GM10266 (cell line): ENCODE measurements around the gene MPDZ.

Experiments
- DNase-seq: peaks from one replicate; pipeline ENCODE4 v3.0.0; 2012; ENCODE audit errors: extremely low spot score
- CTCF ChIP-seq: IDR thresholded peaks from 2 replicates; pipeline ENCODE4 v1.5.1; 2012; ENCODE audit warnings: mild to moderate bottlenecking, low read depth; ENCODE audit not compliant: control insufficient read depth, insufficient read depth; ENCODE audit errors: missing control alignments

Gene MPDZ

DNA sequence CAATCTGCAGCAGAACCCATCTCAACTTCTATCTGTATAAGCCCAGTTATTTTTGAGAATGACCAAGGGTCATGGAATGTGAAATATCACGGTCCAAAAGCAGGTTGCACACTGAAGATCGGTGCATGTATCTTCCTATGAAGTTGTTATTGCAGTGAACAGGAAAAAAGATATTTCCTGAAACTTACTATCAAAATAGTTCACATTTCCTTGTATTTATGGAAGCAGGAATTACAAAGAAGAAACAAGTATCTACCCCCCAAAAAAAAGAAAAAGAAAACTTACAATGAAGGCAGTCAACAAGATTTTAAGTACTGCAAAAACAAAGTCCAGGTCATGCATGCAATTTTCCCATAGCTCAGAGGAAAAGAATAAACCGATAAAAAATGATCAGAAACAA is 70.0 kb downstream of the MPDZ start:
- no peak for TF ChIP-seq CTCF
- no peak for DNase-seq

DNA sequence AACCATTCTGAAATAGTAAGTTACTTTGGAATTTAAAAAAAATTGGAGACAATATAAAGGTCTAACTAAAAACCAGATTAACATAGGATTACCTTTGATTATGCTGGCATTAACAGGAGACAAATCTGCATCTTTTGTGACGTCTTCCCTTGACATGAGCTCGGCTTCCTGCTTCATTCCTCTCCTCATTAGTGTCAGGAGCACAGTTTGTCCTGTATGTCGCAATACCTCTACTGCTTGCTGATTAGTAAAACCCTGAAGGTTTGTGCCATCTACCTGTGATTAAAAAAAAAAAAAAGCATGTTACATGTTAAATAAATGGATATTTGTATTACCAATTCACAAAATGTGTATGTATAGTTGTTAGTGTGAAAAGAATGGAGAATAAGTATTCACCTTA is 73.7 kb downstream of the MPDZ start:
- TF ChIP-seq CTCF = no peak
- no peak for DNase-seq

GRCh38 chr9:13190040-13190439 is 89.5 kb downstream of the MPDZ start:
- DNase-seq = no peak
- TF ChIP-seq CTCF = no peak

DNA sequence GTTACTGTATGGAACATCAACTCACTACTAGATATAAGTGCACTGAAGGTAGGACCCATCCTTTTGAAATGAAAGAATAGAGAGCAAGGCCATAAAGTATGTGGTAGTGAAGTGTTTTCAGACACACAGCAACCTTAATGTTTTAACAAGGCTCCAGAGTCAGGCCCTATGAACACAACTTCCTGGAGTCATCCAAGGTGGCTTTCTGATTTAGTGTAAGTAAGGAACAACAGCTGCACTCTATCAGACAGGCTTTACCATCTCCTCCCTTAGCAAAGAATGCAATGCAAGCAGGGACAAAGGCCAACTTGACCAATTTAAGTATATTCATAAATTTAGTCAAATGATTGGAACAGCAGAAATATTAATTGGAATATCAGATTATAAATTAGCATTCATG is 90.1 kb downstream of the MPDZ start:
- DNase-seq = no peak
- TF ChIP-seq CTCF = no peak

GRCh38 chr9:13186774-13187173 is 92.7 kb downstream of the MPDZ start:
- DNase-seq = no peak
- TF ChIP-seq CTCF = no peak

DNA sequence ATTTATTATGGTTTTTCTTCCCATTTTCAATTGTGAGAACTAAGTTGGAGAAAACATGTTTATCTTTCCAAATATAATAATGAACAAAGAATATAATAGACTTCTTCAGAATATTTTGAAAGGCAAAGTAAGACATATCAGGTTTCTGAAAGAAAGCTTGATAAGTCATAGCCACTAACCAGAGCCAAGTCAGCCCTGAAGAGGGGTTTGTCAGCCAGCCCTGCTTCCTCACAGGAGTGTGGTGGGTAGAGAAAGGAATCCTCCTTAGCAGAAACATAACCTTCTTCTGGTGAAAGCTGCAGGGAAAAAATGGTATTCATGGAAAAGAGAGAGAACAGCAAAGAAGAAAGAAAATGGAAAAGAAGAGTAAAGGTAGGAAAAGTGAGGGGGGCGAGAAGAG is 93.4 kb downstream of the MPDZ start:
- DNase-seq = no peak
- no peak for TF ChIP-seq CTCF

- TF ChIP-seq CTCF = no peak
- no peak for DNase-seq
These were observed 97.8 kb downstream of the MPDZ start for GRCh38 chr9:13181652-13182051.
